ENCODE measurements around the gene NDST4. TPM values are rescaled to one million over a fixed set of nuclear protein-coding genes. Genes with fewer than 3 reads are reported as not detected.

The NDST4 gene
- total and polyA plus RNA-seq, 8 donors = 0.34 to 1.2 (median 0.74) TPM; not detected in 2

DNA sequence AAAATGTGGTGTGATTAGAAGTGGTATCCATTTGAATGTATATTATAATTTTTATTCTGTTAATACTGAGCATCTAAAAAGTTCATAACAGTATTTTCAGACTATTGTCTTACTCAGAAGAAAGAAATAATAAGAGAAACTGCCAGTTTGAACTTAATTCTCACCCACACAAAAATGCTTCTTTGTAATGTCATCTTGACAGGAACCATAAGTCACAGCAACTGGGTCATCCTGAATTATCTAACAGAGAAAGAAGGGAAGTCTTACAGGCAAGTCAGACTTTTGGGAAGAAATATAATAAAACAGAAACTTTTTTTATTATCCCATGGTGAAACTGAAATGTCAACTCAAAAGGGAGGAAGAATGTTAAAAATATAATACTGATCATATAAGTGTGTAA lies 83.1 kb downstream of the NDST4 start:
- TF ChIP-seq, protein P1, sequence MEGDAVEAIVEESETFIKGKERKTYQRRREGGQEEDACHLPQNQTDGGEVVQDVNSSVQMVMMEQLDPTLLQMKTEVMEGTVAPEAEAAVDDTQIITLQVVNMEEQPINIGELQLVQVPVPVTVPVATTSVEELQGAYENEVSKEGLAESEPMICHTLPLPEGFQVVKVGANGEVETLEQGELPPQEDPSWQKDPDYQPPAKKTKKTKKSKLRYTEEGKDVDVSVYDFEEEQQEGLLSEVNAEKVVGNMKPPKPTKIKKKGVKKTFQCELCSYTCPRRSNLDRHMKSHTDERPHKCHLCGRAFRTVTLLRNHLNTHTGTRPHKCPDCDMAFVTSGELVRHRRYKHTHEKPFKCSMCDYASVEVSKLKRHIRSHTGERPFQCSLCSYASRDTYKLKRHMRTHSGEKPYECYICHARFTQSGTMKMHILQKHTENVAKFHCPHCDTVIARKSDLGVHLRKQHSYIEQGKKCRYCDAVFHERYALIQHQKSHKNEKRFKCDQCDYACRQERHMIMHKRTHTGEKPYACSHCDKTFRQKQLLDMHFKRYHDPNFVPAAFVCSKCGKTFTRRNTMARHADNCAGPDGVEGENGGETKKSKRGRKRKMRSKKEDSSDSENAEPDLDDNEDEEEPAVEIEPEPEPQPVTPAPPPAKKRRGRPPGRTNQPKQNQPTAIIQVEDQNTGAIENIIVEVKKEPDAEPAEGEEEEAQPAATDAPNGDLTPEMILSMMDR (IDR thresholded peaks at IDR 0.05) = no peak
- DNase-seq (no peak), ATAC-seq (no peak)
- Histone ChIP-seq H3K27ac (no peak overlapping the region), H3K4me3 (no peak overlapping the region), H3K4me1 (no peaks in the 10 kb centered on the region), H3K9me3 (no peaks in the 10 kb centered on the region), H3K27me3 (no peaks in the 10 kb centered on the region), H3K36me3 (no peaks in the 10 kb centered on the region)
- intact Hi-C loops (cut with DNase I) = no loop called here

DNA sequence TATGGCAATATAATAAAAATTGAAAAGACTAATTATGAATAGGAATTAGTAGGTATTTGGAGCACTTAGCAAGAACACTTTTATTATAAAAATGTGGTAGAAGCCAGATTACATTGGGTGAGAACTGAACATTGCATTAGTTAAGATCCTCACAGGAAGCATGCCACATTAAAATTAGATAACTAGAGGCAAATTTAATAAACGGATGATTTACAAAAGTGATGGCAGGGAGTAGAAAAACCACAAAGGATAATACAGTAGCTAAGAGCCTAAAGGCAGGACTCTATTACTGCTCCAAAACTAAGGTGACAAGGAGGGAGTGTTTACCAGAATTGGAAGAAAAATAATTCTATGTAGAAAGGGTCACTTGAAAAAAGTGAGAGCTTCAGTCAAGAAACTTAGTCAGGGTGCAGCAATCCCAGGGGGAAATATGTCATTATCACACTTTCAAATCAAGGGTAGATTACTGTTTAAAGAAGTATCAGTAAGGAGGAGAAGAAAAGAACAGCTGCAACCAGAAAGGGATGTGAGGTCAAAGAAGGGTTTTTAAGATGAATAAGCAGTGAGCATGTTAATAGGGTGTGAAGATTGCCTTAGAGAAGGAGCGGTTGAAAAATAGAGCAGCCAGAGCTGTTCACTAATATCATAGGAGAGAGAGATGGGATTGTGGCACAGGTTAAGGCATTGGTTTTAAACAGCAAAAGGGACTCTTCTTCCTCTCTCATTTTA lies 84.6 kb downstream of the NDST4 start:
- peak in 2 of 4 donors; percentile 2 to 7 for DNase-seq
- no peaks in the 10 kb centered on the region for H3K36me3 ChIP-seq

DNA sequence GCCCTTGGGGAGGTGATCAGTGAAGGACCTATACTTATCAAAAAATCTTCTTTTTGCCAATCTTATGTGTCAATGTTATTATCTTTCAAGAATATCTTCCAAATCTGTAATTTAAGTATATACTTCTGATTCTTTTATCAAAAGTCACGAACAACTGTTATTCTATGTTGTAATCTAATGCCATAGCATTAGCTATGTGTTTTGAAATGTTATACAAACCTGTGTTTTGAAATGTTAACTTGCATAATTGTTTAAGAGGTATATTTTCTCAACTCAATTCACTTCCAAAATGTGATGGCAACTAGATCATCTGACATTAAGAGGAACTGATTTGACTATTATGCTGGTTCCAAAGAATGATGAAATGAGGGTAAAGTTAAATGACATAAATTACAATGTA lies 113.5 kb downstream of the NDST4 start:
- H3K27ac ChIP-seq = no peak overlapping the region
- H3K4me1 ChIP-seq = no peaks in the 10 kb centered on the region
- H3K36me3 ChIP-seq = no peaks in the 10 kb centered on the region
- ATAC-seq (no peak), DNase-seq (no peak)
- no peaks in the 10 kb centered on the region for H3K9me3 ChIP-seq
- no peak overlapping the region for H3K4me3 ChIP-seq
- intact Hi-C loops (cut with DNase I) = no loop called here
- TF ChIP-seq, protein P1 (IDR thresholded peaks at IDR 0.05) = no peak
- no peaks in the 10 kb centered on the region for H3K27me3 ChIP-seq

More for the DNA sequence above, 84.6 kb downstream of the NDST4 start:
- Histone ChIP-seq H3K4me1 (no peaks in the 10 kb centered on the region), H3K27ac (no peak overlapping the region), H3K9me3 (no peaks in the 10 kb centered on the region), H3K27me3 (no peaks in the 10 kb centered on the region), H3K4me3 (no peak overlapping the region)
- ATAC-seq = no peak
- TF ChIP-seq, protein P1 (IDR thresholded peaks at IDR 0.05) = no peak
- intact Hi-C loops (cut with DNase I) = no loop called here

DNA sequence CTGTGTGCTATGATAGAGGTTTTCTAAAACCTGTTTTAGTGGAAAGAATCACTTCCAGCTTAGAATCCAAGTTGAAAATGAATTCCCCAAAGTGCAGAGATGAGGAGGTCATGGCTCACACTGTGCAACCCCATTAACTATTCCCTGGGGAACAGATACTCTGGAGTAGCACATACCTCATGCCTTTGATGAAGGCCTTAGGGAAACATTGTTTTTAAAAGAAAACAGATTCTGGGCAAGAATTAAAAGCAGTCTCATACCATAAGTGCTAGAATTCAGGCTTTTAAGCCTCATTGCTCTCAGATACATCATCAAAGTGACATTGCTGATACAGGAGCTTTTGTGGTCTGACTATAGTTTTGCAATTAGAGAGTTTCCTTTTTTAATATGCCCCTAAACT lies 115.1 kb downstream of the NDST4 start:
- no peaks in the 10 kb centered on the region for H3K4me1 ChIP-seq
- ATAC-seq = no peak
- intact Hi-C loops (cut with DNase I) = no loop called here
- no peak overlapping the region for H3K27ac ChIP-seq
- no peak overlapping the region for H3K4me3 ChIP-seq
- TF ChIP-seq, protein P1 (IDR thresholded peaks at IDR 0.05) = no peak
- H3K36me3 ChIP-seq = no peaks in the 10 kb centered on the region
- H3K9me3 ChIP-seq = no peaks in the 10 kb centered on the region
- H3K27me3 ChIP-seq = no peaks in the 10 kb centered on the region
- DNase-seq = no peak

DNA sequence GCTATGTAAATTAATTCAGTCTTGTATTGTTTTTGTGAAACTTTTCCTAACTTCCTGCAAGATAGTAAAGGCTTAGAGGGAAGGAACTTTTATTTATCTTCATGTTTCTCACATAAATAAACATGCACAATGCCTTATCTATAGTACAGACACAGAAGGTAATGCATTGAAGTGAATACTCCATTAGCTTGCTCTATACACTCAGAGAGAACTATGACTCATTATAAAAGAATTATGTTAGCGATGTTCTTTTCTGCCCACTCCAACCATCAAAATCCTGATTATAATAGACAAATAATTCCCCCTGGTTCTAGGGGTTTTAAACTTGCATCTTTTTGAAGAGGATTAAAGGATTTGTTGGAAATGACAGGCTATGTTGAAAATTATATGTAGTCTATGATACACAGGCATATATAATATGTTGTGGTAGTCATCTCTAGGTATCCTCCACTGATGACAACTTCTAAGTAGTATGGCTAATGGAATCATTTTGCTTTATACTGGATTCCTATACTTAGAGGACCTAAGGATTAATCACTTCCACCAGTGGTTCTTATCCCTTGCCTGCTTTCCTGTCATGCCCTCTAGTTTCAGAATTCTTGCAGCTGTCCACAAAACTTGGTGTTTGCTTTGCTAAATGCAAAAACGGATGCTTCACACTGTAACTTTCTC lies 115.7 kb downstream of the NDST4 start:
- no peak for ATAC-seq
- Histone ChIP-seq H3K27me3 (no peaks in the 10 kb centered on the region), H3K27ac (no peak overlapping the region), H3K4me3 (no peak overlapping the region), H3K36me3 (no peaks in the 10 kb centered on the region), H3K9me3 (no peaks in the 10 kb centered on the region), H3K4me1 (no peaks in the 10 kb centered on the region)
- DNase-seq = no peak
- intact Hi-C loops (cut with DNase I) = no loop called here
- TF ChIP-seq, protein P1 (IDR thresholded peaks at IDR 0.05) = no peak
